ENCODE results near the gene MOSPD2.

MOSPD2 gene

GRCh38 chrX:14872851-14873675, at the start of gene MOSPD2, which contains the start of gene FANCB:
Gene MOSPD2 (plus strand): TSS chrX:14873421. CDS start chrX:14873529, 108 bp downstream.
Gene FANCB (minus strand): TSS chrX:14873069. CDS start chrX:14865510, 7,559 bp downstream.
- peak within 1 kb of the TSS; percentile 39 to 88 (median 79) for H3K9ac ChIP-seq (ENCODE audit: low read length in 5 of 5)
- H3K36me3 ChIP-seq (ENCODE audit: control insufficient read depth in 5 of 5, insufficient read depth in 5 of 5, low read length in 5 of 5), result no peaks in the 10 kb centered on the region
- H3K4me3 ChIP-seq (ENCODE audit: low read depth in 1 of 5, low read length in 5 of 5), result peak within 1 kb of the TSS; percentile 79 to 86 (median 85)

GRCh38 chrX:14825851-14826250, 47.4 kb upstream of the MOSPD2 start:
- Histone ChIP-seq H3K9ac (ENCODE audit: low read length in 5 of 5) (no peak overlapping the region), H3K27ac (ENCODE audit: low read depth, low read length) (no peak overlapping the region), H3K36me3 (ENCODE audit: control insufficient read depth in 5 of 5, insufficient read depth in 5 of 5, low read length in 5 of 5) (no peaks in the 10 kb centered on the region), H3K4me1 (ENCODE audit: control insufficient read depth in 5 of 5, insufficient read depth in 5 of 5, low read length in 5 of 5) (no peaks in the 10 kb centered on the region), H3K9me3 (ENCODE audit: control insufficient read depth in 5 of 5, low read length in 5 of 5) (peaks cover 0 to 5% (median 0%) of the 10 kb centered on the region in 5 donors), H3K27me3 (ENCODE audit: control insufficient read depth in 5 of 5, insufficient read depth in 4 of 5, low read length in 5 of 5) (peaks cover 0 to 3% (median 0%) of the 10 kb centered on the region in 5 donors), H3K4me3 (ENCODE audit: low read depth in 1 of 5, low read length in 5 of 5) (no peak overlapping the region)

More at GRCh38 chrX:14872851-14873675, at the start of gene MOSPD2, which contains the start of gene FANCB:
- Histone ChIP-seq H3K9me3 (ENCODE audit: control insufficient read depth in 5 of 5, low read length in 5 of 5) (peaks cover 0 to under 1% (median 0%) of the 10 kb centered on the region in 5 donors), H3K4me1 (ENCODE audit: control insufficient read depth in 5 of 5, insufficient read depth in 5 of 5, low read length in 5 of 5) (peaks cover 0 to 17% (median 14%) of the 10 kb centered on the region in 5 donors), H3K27me3 (ENCODE audit: control insufficient read depth in 5 of 5, insufficient read depth in 4 of 5, low read length in 5 of 5) (no peaks in the 10 kb centered on the region), H3K27ac (ENCODE audit: low read depth, low read length) (peak within 1 kb of the TSS; percentile 55)

- Histone ChIP-seq H3K4me3 (ENCODE audit: low read depth in 1 of 5, low read length in 5 of 5) (no peak overlapping the region), H3K9ac (ENCODE audit: low read length in 5 of 5) (no peak overlapping the region), H3K27me3 (ENCODE audit: control insufficient read depth in 5 of 5, insufficient read depth in 4 of 5, low read length in 5 of 5) (peaks cover 0 to 3% (median 0%) of the 10 kb centered on the region in 5 donors), H3K36me3 (ENCODE audit: control insufficient read depth in 5 of 5, insufficient read depth in 5 of 5, low read length in 5 of 5) (no peaks in the 10 kb centered on the region), H3K4me1 (ENCODE audit: control insufficient read depth in 5 of 5, insufficient read depth in 5 of 5, low read length in 5 of 5) (no peaks in the 10 kb centered on the region), H3K27ac (ENCODE audit: low read depth, low read length) (no peak overlapping the region), H3K9me3 (ENCODE audit: control insufficient read depth in 5 of 5, low read length in 5 of 5) (peaks cover 0 to 5% (median 0%) of the 10 kb centered on the region in 5 donors)
These were observed 46.9 kb upstream of the MOSPD2 start for GRCh38 chrX:14826319-14826718.

GRCh38 chrX:14829643-14830042, 43.6 kb upstream of the MOSPD2 start:
- Histone ChIP-seq H3K27ac (ENCODE audit: low read depth, low read length) (no peak overlapping the region), H3K36me3 (ENCODE audit: control insufficient read depth in 5 of 5, insufficient read depth in 5 of 5, low read length in 5 of 5) (no peaks in the 10 kb centered on the region), H3K4me3 (ENCODE audit: low read depth in 1 of 5, low read length in 5 of 5) (no peak overlapping the region), H3K27me3 (ENCODE audit: control insufficient read depth in 5 of 5, insufficient read depth in 4 of 5, low read length in 5 of 5) (no peaks in the 10 kb centered on the region), H3K9ac (ENCODE audit: low read length in 5 of 5) (no peak overlapping the region), H3K4me1 (ENCODE audit: control insufficient read depth in 5 of 5, insufficient read depth in 5 of 5, low read length in 5 of 5) (no peaks in the 10 kb centered on the region), H3K9me3 (ENCODE audit: control insufficient read depth in 5 of 5, low read length in 5 of 5) (peaks cover 0 to 5% (median 0%) of the 10 kb centered on the region in 5 donors)

DNA sequence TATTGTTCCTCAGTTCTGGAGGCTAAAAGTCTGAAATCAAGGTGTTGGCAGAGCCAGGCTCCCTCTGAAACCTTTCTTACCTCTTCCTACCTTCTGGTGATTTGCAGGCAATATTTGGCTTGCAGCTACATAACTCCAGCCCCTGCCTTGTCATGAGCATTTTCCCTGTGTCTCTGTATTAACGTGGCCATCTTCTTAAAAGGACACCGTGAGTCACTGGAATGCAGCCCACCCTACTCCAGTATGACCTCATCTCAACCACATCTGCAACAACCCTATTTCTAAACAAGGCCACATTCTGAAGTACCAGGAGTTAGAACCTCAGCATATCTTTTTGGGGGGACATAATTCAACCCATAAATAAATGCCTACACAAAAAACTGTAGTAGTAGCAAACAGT, 41.1 kb upstream of the MOSPD2 start:
- no peak overlapping the region for H3K9ac ChIP-seq (ENCODE audit: low read length in 5 of 5)
- H3K4me1 ChIP-seq (ENCODE audit: control insufficient read depth in 5 of 5, insufficient read depth in 5 of 5, low read length in 5 of 5), result no peaks in the 10 kb centered on the region
- H3K4me3 ChIP-seq (ENCODE audit: low read depth in 1 of 5, low read length in 5 of 5), result no peak overlapping the region
- peaks cover 0 to 5% (median 0%) of the 10 kb centered on the region in 5 donors for H3K9me3 ChIP-seq (ENCODE audit: control insufficient read depth in 5 of 5, low read length in 5 of 5)
- no peaks in the 10 kb centered on the region for H3K27me3 ChIP-seq (ENCODE audit: control insufficient read depth in 5 of 5, insufficient read depth in 4 of 5, low read length in 5 of 5)
- H3K36me3 ChIP-seq (ENCODE audit: control insufficient read depth in 5 of 5, insufficient read depth in 5 of 5, low read length in 5 of 5), result no peaks in the 10 kb centered on the region
- H3K27ac ChIP-seq (ENCODE audit: low read depth, low read length), result no peak overlapping the region

DNA sequence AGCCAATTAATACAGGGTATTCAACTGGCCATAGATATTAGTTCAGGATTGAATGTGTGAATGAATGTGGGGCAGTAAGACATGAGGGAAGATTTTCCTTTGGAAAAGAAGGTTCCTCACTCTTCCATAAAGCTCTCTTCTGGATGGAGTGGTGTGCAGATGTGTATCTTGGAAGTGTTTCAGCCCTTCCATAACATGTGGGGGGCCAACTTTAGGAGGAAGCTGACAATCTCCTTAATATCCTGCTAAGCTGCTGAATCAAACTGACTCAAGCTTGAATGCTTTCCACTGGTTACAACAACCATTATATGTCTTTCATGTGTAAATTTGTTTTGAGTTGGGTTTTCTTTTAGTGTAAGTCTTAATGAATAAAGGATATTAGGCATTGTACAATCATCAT, 40.6 kb upstream of the MOSPD2 start:
- Histone ChIP-seq H3K4me1 (ENCODE audit: control insufficient read depth in 5 of 5, insufficient read depth in 5 of 5, low read length in 5 of 5) (no peaks in the 10 kb centered on the region), H3K4me3 (ENCODE audit: low read depth in 1 of 5, low read length in 5 of 5) (no peak overlapping the region), H3K36me3 (ENCODE audit: control insufficient read depth in 5 of 5, insufficient read depth in 5 of 5, low read length in 5 of 5) (no peaks in the 10 kb centered on the region), H3K9ac (ENCODE audit: low read length in 5 of 5) (no peak overlapping the region), H3K27ac (ENCODE audit: low read depth, low read length) (no peak overlapping the region), H3K27me3 (ENCODE audit: control insufficient read depth in 5 of 5, insufficient read depth in 4 of 5, low read length in 5 of 5) (no peaks in the 10 kb centered on the region), H3K9me3 (ENCODE audit: control insufficient read depth in 5 of 5, low read length in 5 of 5) (peaks cover 0 to 5% (median 0%) of the 10 kb centered on the region in 5 donors)

DNA sequence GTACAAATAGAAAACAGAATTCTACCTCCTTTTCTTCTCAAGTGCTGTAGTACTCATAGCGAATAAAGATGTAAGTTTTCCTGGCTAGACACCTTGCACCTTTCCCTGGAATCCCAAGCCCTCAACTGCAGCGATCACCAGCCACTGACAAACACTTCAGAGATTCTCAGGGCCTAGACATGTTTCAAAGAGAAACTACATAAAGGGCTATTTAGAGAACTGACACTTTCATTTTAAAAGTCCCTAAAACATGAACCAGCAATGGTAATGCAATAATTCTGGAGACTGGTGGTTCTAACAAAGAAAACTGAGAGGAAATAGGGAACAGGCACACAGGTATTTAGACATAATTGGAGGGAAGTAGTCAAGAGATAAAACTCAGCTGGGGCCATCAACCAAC, 36.1 kb upstream of the MOSPD2 start:
- Histone ChIP-seq H3K9me3 (ENCODE audit: control insufficient read depth in 5 of 5, low read length in 5 of 5) (peaks cover 0 to 4% (median 0%) of the 10 kb centered on the region in 5 donors), H3K4me1 (ENCODE audit: control insufficient read depth in 5 of 5, insufficient read depth in 5 of 5, low read length in 5 of 5) (no peaks in the 10 kb centered on the region), H3K27ac (ENCODE audit: low read depth, low read length) (no peak overlapping the region), H3K27me3 (ENCODE audit: control insufficient read depth in 5 of 5, insufficient read depth in 4 of 5, low read length in 5 of 5) (no peaks in the 10 kb centered on the region), H3K4me3 (ENCODE audit: low read depth in 1 of 5, low read length in 5 of 5) (no peak overlapping the region), H3K9ac (ENCODE audit: low read length in 5 of 5) (no peak overlapping the region), H3K36me3 (ENCODE audit: control insufficient read depth in 5 of 5, insufficient read depth in 5 of 5, low read length in 5 of 5) (no peaks in the 10 kb centered on the region)

DNA sequence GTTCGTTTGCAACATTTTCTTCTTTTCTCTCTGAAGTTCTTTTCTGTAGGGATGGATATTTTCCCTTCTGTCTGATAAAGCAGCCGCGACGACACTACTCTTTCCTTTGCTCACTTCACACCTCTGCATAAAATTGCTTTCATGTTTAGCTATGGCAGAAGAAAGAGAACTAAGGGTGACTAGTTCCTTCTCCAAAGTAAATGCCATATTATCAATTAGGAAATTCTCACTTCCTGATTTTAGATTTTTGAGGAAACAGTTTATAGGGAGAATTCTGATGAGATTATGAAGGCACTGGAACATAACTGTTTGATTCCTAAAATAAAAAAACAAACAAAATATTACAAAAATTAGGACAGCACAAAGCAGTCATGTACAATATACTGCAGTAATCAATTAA, 29.6 kb upstream of the MOSPD2 start:
- Histone ChIP-seq H3K27me3 (ENCODE audit: control insufficient read depth in 5 of 5, insufficient read depth in 4 of 5, low read length in 5 of 5) (no peaks in the 10 kb centered on the region), H3K27ac (ENCODE audit: low read depth, low read length) (no peak overlapping the region), H3K9me3 (ENCODE audit: control insufficient read depth in 5 of 5, low read length in 5 of 5) (no peaks in the 10 kb centered on the region), H3K4me3 (ENCODE audit: low read depth in 1 of 5, low read length in 5 of 5) (no peak overlapping the region), H3K9ac (ENCODE audit: low read length in 5 of 5) (no peak overlapping the region), H3K4me1 (ENCODE audit: control insufficient read depth in 5 of 5, insufficient read depth in 5 of 5, low read length in 5 of 5) (no peaks in the 10 kb centered on the region), H3K36me3 (ENCODE audit: control insufficient read depth in 5 of 5, insufficient read depth in 5 of 5, low read length in 5 of 5) (no peaks in the 10 kb centered on the region)

DNA sequence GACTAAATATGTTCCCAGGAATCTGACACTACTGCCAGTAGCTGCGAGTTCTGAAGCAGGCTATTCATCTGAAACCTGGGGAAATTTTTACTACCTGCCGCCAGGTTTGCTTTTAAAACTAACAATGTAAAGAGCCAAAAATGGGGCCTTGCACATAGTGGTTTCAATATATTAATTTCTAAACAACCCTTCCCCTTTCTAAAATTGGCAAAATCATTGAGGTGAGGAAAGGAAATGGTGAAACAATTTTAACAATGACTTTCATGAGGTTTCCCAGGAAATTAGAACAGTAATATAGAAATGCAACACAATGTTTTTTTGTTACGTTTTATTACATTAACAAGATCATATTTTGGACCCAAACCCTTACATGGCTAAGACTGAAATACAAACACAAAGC, 21.7 kb upstream of the MOSPD2 start:
- Histone ChIP-seq H3K9me3 (ENCODE audit: control insufficient read depth in 5 of 5, low read length in 5 of 5) (no peaks in the 10 kb centered on the region), H3K36me3 (ENCODE audit: control insufficient read depth in 5 of 5, insufficient read depth in 5 of 5, low read length in 5 of 5) (peaks cover 0 to 3% (median 0%) of the 10 kb centered on the region in 5 donors), H3K9ac (ENCODE audit: low read length in 5 of 5) (no peak overlapping the region), H3K27ac (ENCODE audit: low read depth, low read length) (no peak overlapping the region), H3K27me3 (ENCODE audit: control insufficient read depth in 5 of 5, insufficient read depth in 4 of 5, low read length in 5 of 5) (no peaks in the 10 kb centered on the region), H3K4me1 (ENCODE audit: control insufficient read depth in 5 of 5, insufficient read depth in 5 of 5, low read length in 5 of 5) (no peaks in the 10 kb centered on the region), H3K4me3 (ENCODE audit: low read depth in 1 of 5, low read length in 5 of 5) (no peak overlapping the region)

GRCh38 chrX:14864631-14865030, 8.6 kb upstream of the MOSPD2 start:
- H3K9me3 ChIP-seq (ENCODE audit: control insufficient read depth in 5 of 5, low read length in 5 of 5), result peaks cover 4 to 16% (median 7%) of the 10 kb centered on the region in 5 donors
- H3K4me3 ChIP-seq (ENCODE audit: low read depth in 1 of 5, low read length in 5 of 5), result no peak overlapping the region
- H3K9ac ChIP-seq (ENCODE audit: low read length in 5 of 5), result no peak overlapping the region
- H3K4me1 ChIP-seq (ENCODE audit: control insufficient read depth in 5 of 5, insufficient read depth in 5 of 5, low read length in 5 of 5), result no peaks in the 10 kb centered on the region
- no peaks in the 10 kb centered on the region for H3K27me3 ChIP-seq (ENCODE audit: control insufficient read depth in 5 of 5, insufficient read depth in 4 of 5, low read length in 5 of 5)
- no peaks in the 10 kb centered on the region for H3K36me3 ChIP-seq (ENCODE audit: control insufficient read depth in 5 of 5, insufficient read depth in 5 of 5, low read length in 5 of 5)
- no peak overlapping the region for H3K27ac ChIP-seq (ENCODE audit: low read depth, low read length)
